KMS-11 (cell line): ENCODE data around the gene FAM163B.
"Not testable (repeated sequence)": the region's sequence is repeated elsewhere in the genome, so short reads cannot be mapped to it uniquely, and the experiment has no call there.

Source experiments
- H2AFZ ChIP-seq: fragments of 200-600 bp; sonication (generic); 2 replicates; pipeline ENCODE4 v1.6.1; 2016; ENCODE audit warnings: antibody characterized with exemption, mixed run types, low read depth
- H3K27ac ChIP-seq: fragments of 200-600 bp; sonication (generic); 2 replicates; pipeline ENCODE4 v1.6.1; 2016; ENCODE audit warnings: mild to moderate bottlenecking, mixed run types
- H3K27me3 ChIP-seq: fragments of 200-600 bp; sonication (generic); 2 replicates; pipeline ENCODE4 v1.6.1; 2017; ENCODE audit warnings: mild to moderate bottlenecking, low read depth, mixed run types, moderate library complexity; ENCODE audit not compliant: insufficient read depth
- H3K36me3 ChIP-seq: fragments of 200-600 bp; sonication (generic); 2 replicates; pipeline ENCODE4 v1.6.1; 2017; ENCODE audit warnings: mild to moderate bottlenecking, mixed run types; ENCODE audit not compliant: insufficient read depth
- H3K4me1 ChIP-seq: fragments of 200-600 bp; sonication (generic); 2 replicates; pipeline ENCODE4 v1.6.1; 2016; ENCODE audit warnings: mild to moderate bottlenecking, low read depth, mixed run types; ENCODE audit not compliant: poor library complexity, severe bottlenecking
- H3K4me2 ChIP-seq: fragments of 200-600 bp; sonication (generic); 2 replicates; pipeline ENCODE4 v1.7.0; 2016; ENCODE audit warnings: mild to moderate bottlenecking, mixed run types
- H3K4me3 ChIP-seq: fragments of 200-600 bp; sonication (generic); IDR thresholded peaks from 2 replicates; pipeline ENCODE4 v1.6.1; 2017; ENCODE audit warnings: low read depth, low read length, mixed read lengths; ENCODE audit not compliant: insufficient read depth
- H3K79me2 ChIP-seq: fragments of 200-600 bp; sonication (generic); 2 replicates; pipeline ENCODE4 v1.6.1; 2016; ENCODE audit warnings: low read depth, mixed run types; ENCODE audit not compliant: insufficient read depth
- H3K9ac ChIP-seq: fragments of 200-600 bp; sonication (generic); 2 replicates; pipeline ENCODE4 v1.6.1; 2016; ENCODE audit warnings: mild to moderate bottlenecking, mixed run types
- H4K20me1 ChIP-seq: fragments of 200-600 bp; sonication (generic); 2 replicates; pipeline ENCODE4 v1.6.1; 2016; ENCODE audit warnings: mild to moderate bottlenecking, mixed run types; ENCODE audit not compliant: insufficient read depth
- CTCF ChIP-seq: fragments of 200-600 bp; sonication (generic); conservative IDR thresholded peaks from 2 replicates; pipeline ENCODE4 v1.6.1; 2017; ENCODE audit warnings: low read depth, mild to moderate bottlenecking, antibody characterized with exemption, low read length, moderate library complexity, mixed read lengths

Gene FAM163B

GRCh38 chr9:133631111-133631510 is 21.9 kb upstream of the FAM163B start:
- Histone ChIP-seq H2AFZ (no peak overlapping the region), H3K36me3 (no peaks in the 10 kb centered on the region), H3K4me2 (no peak overlapping the region), H3K27ac (no peak overlapping the region), H4K20me1 (no peaks in the 10 kb centered on the region), H3K4me1 (no peaks in the 10 kb centered on the region), H3K9ac (no peak overlapping the region), H3K79me2 (no peaks in the 10 kb centered on the region), H3K27me3 (peaks cover 28% of the 10 kb centered on the region), H3K4me3 (no peak overlapping the region)
- TF ChIP-seq CTCF = no peak

GRCh38 chr9:133629221-133630110 is 20.3 kb upstream of the FAM163B start:
- Histone ChIP-seq H3K27ac (no peak overlapping the region), H3K4me2 (no peak overlapping the region), H3K4me1 (no peaks in the 10 kb centered on the region), H4K20me1 (no peaks in the 10 kb centered on the region), H3K27me3 (peaks cover 19% of the 10 kb centered on the region), H3K36me3 (no peaks in the 10 kb centered on the region), H3K4me3 (no peak overlapping the region), H3K79me2 (no peaks in the 10 kb centered on the region), H3K9ac (no peak overlapping the region), H2AFZ (no peak overlapping the region)
- no peak for TF ChIP-seq CTCF

- H3K27ac ChIP-seq = no peak overlapping the region
- no peaks in the 10 kb centered on the region for H4K20me1 ChIP-seq
- no peaks in the 10 kb centered on the region for H3K4me1 ChIP-seq
- TF ChIP-seq CTCF = no peak
- H3K27me3 ChIP-seq = peaks cover 19% of the 10 kb centered on the region
- H3K36me3 ChIP-seq = no peaks in the 10 kb centered on the region
- no peaks in the 10 kb centered on the region for H3K79me2 ChIP-seq
- H3K9ac ChIP-seq = no peak overlapping the region
- H3K4me3 ChIP-seq = no peak overlapping the region
- no peak overlapping the region for H3K4me2 ChIP-seq
- H2AFZ ChIP-seq = no peak overlapping the region
Observed at GRCh38 chr9:133628766-133629165, 19.6 kb upstream of the FAM163B start.

- Histone ChIP-seq H3K9ac (no peak overlapping the region), H3K4me1 (no peaks in the 10 kb centered on the region), H3K27me3 (peaks cover 25% of the 10 kb centered on the region), H3K4me3 (no peak overlapping the region), H3K4me2 (no peak overlapping the region), H3K79me2 (no peaks in the 10 kb centered on the region), H3K27ac (no peak overlapping the region), H2AFZ (no peak overlapping the region), H4K20me1 (no peaks in the 10 kb centered on the region), H3K36me3 (no peaks in the 10 kb centered on the region)
- no peak for TF ChIP-seq CTCF
Observed at GRCh38 chr9:133627341-133627740, 18.2 kb upstream of the FAM163B start.

- H3K27ac ChIP-seq, H3K9ac ChIP-seq, H3K79me2 ChIP-seq, H3K4me2 ChIP-seq, H3K4me1 ChIP-seq, H4K20me1 ChIP-seq, H3K4me3 ChIP-seq, H3K36me3 ChIP-seq, H2AFZ ChIP-seq: not testable (repeated sequence)
- peaks cover 33% of the 10 kb centered on the region for H3K27me3 ChIP-seq
Observed at GRCh38 chr9:133626008-133626407, 16.8 kb upstream of the FAM163B start.
